Lower leg skin (tissue), 3 donors: ENCODE results near the gene RAB1B.

Experiments
- CTCF ChIP-seq, 3 donors: fragments of 450-650 bp; IDR thresholded peaks; one replicate each; pipeline ENCODE4 v1.5.1; 2016; ENCODE audit warnings: antibody characterized with exemption in 3 of 3, mild to moderate bottlenecking in 3 of 3, moderate library complexity in 2 of 3
- POLR2A ChIP-seq, 2 donors: fragments of 450-650 bp; IDR thresholded peaks; one replicate each; pipeline ENCODE4 v1.6.1; 2016 to 2017; ENCODE audit warnings: antibody characterized with exemption in 2 of 2, mild to moderate bottlenecking in 1 of 2, moderate library complexity in 1 of 2

- no peak for TF ChIP-seq POLR2A (IDR thresholded peaks at IDR 0.05)
- TF ChIP-seq CTCF (IDR thresholded peaks at IDR 0.05) = no peak
Measured at GRCh38 chr11:66314186-66314501, 45.7 kb downstream of the RAB1B start.
